ENCODE results near the gene LPP.
"Not testable (repeated sequence)": the region's sequence is repeated elsewhere in the genome, so short reads cannot be mapped to it uniquely, and the experiment has no call there.

LPP gene

GRCh38 chr3:188608401-188608800 is 454.4 kb downstream of the LPP start:
- peaks cover 2% of the 10 kb centered on the region; the same call in 1 of the 2 replicates for H3F3A ChIP-seq (ENCODE audit: insufficient read depth)
- no peaks in the 10 kb centered on the region for H3K79me2 ChIP-seq (ENCODE audit: insufficient read depth, low read length)
- H3K27me3 ChIP-seq (ENCODE audit: low read length), result no peaks in the 10 kb centered on the region
- 0 out of 2 replicates have a peak, but pooled peaks cover 4% of the 10 kb centered on the region for H3K36me3 ChIP-seq (ENCODE audit: low read length)
- H3K9me2 ChIP-seq (replicated peaks; ENCODE audit: insufficient read depth, low read length), result no peaks in the 10 kb centered on the region
- no peak for TF ChIP-seq CTCF (IDR thresholded peaks at IDR 0.05; ENCODE audit: insufficient read depth, low read length, poor library complexity, severe bottlenecking)
- TF ChIP-seq EZH2phosphoT487 (conservative IDR thresholded peaks at IDR 0.05; ENCODE audit: low read length), result no peak
- no peak overlapping the region for H3K27ac ChIP-seq (ENCODE audit: low read depth, low read length)
- no peak overlapping the region for H3K4me3 ChIP-seq (ENCODE audit: insufficient read depth, low read length, poor library complexity, severe bottlenecking)
- H3K4me2 ChIP-seq (ENCODE audit: low read depth, low read length, poor library complexity, severe bottlenecking), result no peak overlapping the region
- no peaks in the 10 kb centered on the region for H4K20me1 ChIP-seq (ENCODE audit: low read depth, low read length)
- no peak overlapping the region for H3K9ac ChIP-seq (ENCODE audit: low read length)
- H3K9me3 ChIP-seq (ENCODE audit: insufficient read depth, low read length), result 0 out of 2 replicates have a peak, but pooled peaks cover 4% of the 10 kb centered on the region
- no peak overlapping the region for H2AFZ ChIP-seq (ENCODE audit: low read depth, low read length, severe bottlenecking)

GRCh38 chr3:188613721-188614120 is 459.8 kb downstream of the LPP start:
- not testable (repeated sequence) for H3K79me2 ChIP-seq (ENCODE audit: insufficient read depth, low read length); H2AFZ ChIP-seq (ENCODE audit: low read depth, low read length, severe bottlenecking); H3K9me2 ChIP-seq (replicated peaks; ENCODE audit: insufficient read depth, low read length); H3K36me3 ChIP-seq (ENCODE audit: low read length); H3K9ac ChIP-seq (ENCODE audit: low read length); H3K4me3 ChIP-seq (ENCODE audit: insufficient read depth, low read length, poor library complexity, severe bottlenecking); H3K27me3 ChIP-seq (ENCODE audit: low read length); H3K4me2 ChIP-seq (ENCODE audit: low read depth, low read length, poor library complexity, severe bottlenecking); H3F3A ChIP-seq (ENCODE audit: insufficient read depth); H3K27ac ChIP-seq (ENCODE audit: low read depth, low read length); H4K20me1 ChIP-seq (ENCODE audit: low read depth, low read length); H3K9me3 ChIP-seq (ENCODE audit: insufficient read depth, low read length)

- Histone ChIP-seq H3K36me3 (ENCODE audit: low read length) (no peaks in the 10 kb centered on the region; the same call in 1 of the 2 replicates), H3K9ac (ENCODE audit: low read length) (no peak overlapping the region), H3K27me3 (ENCODE audit: low read length) (no peaks in the 10 kb centered on the region), H3K4me3 (ENCODE audit: insufficient read depth, low read length, poor library complexity, severe bottlenecking) (no peak overlapping the region), H3K27ac (ENCODE audit: low read depth, low read length) (no peak overlapping the region), H3K79me2 (ENCODE audit: insufficient read depth, low read length) (no peaks in the 10 kb centered on the region), H3F3A (ENCODE audit: insufficient read depth) (no peaks in the 10 kb centered on the region), H3K4me2 (ENCODE audit: low read depth, low read length, poor library complexity, severe bottlenecking) (no peak overlapping the region), H2AFZ (ENCODE audit: low read depth, low read length, severe bottlenecking) (no peak overlapping the region), H3K9me3 (ENCODE audit: insufficient read depth, low read length) (no peaks in the 10 kb centered on the region), H4K20me1 (ENCODE audit: low read depth, low read length) (no peaks in the 10 kb centered on the region), H3K9me2 (replicated peaks; ENCODE audit: insufficient read depth, low read length) (no peaks in the 10 kb centered on the region)
- TF ChIP-seq CTCF (IDR thresholded peaks at IDR 0.05; ENCODE audit: insufficient read depth, low read length, poor library complexity, severe bottlenecking) (no peak), EZH2phosphoT487 (conservative IDR thresholded peaks at IDR 0.05; ENCODE audit: low read length) (no peak)
Measured at GRCh38 chr3:188617270-188617669, 463.3 kb downstream of the LPP start.

GRCh38 chr3:188617988-188618701 is 464.2 kb downstream of the LPP start:
- H3K36me3 ChIP-seq (ENCODE audit: low read length), result no peaks in the 10 kb centered on the region; the same call in 1 of the 2 replicates
- no peak overlapping the region for H3K27ac ChIP-seq (ENCODE audit: low read depth, low read length)
- no peak overlapping the region for H2AFZ ChIP-seq (ENCODE audit: low read depth, low read length, severe bottlenecking)
- H3K4me3 ChIP-seq (ENCODE audit: insufficient read depth, low read length, poor library complexity, severe bottlenecking), result no peak overlapping the region
- H3K9me3 ChIP-seq (ENCODE audit: insufficient read depth, low read length), result no peaks in the 10 kb centered on the region
- no peaks in the 10 kb centered on the region for H3K9me2 ChIP-seq (replicated peaks; ENCODE audit: insufficient read depth, low read length)
- no peaks in the 10 kb centered on the region for H3K27me3 ChIP-seq (ENCODE audit: low read length)
- no peaks in the 10 kb centered on the region for H3F3A ChIP-seq (ENCODE audit: insufficient read depth)
- H4K20me1 ChIP-seq (ENCODE audit: low read depth, low read length), result no peaks in the 10 kb centered on the region
- no peak overlapping the region for H3K9ac ChIP-seq (ENCODE audit: low read length)
- TF ChIP-seq CTCF (IDR thresholded peaks at IDR 0.05; ENCODE audit: insufficient read depth, low read length, poor library complexity, severe bottlenecking) (no peak), EZH2phosphoT487 (conservative IDR thresholded peaks at IDR 0.05; ENCODE audit: low read length) (no peak)
- no peak overlapping the region for H3K4me2 ChIP-seq (ENCODE audit: low read depth, low read length, poor library complexity, severe bottlenecking)
- no peaks in the 10 kb centered on the region for H3K79me2 ChIP-seq (ENCODE audit: insufficient read depth, low read length)

Measured in SU-DHL-6 (cell line).